ENCODE data around the gene SLC10A3. TPM values are rescaled to one million over a fixed set of nuclear protein-coding genes. Genes with fewer than 3 reads are reported as not detected.

The SLC10A3 gene
- total RNA-seq, 6 donors from 2014 or later, result 16.8 to 33.4 (median 28.7) TPM

- Histone ChIP-seq H3K36me3 (peaks cover 0 to 52% (median 20%) of the 10 kb centered on the region in 4 donors), H3K4me1 (no peaks in the 10 kb centered on the region), H3K4me3 (no peak overlapping the region), H3K27ac (no peak overlapping the region), H3K9me3 (no peaks in the 10 kb centered on the region), H3K27me3 (no peaks in the 10 kb centered on the region)
- WGBS, 2 donors, result 90% methylated on average over 2 to 22 of the region's 23 CpGs
- DNase-seq, result no peak
- TF ChIP-seq POLR2A (IDR thresholded peaks at IDR 0.05), result no peak
- no peak for ATAC-seq (ENCODE audit: low FRiP score in 2 of 2)
Measured at GRCh38 chrX:154470914-154471568, 19.4 kb downstream of the SLC10A3 start.

GRCh38 chrX:154470434-154470833 lies 20.0 kb downstream of the SLC10A3 start:
- Histone ChIP-seq H3K36me3 (peaks cover 0 to 58% (median 23%) of the 10 kb centered on the region in 4 donors), H3K4me3 (no peak overlapping the region), H3K4me1 (no peaks in the 10 kb centered on the region), H3K27ac (no peak overlapping the region), H3K9me3 (no peaks in the 10 kb centered on the region), H3K27me3 (no peaks in the 10 kb centered on the region)
- 93 to 96% methylated on average over 4 to 14 of the region's 14 CpGs for WGBS, 2 donors
- TF ChIP-seq EP300 (IDR thresholded peaks at IDR 0.05) (no peak), POLR2AphosphoS5 (IDR thresholded peaks at IDR 0.05) (no peak), POLR2A (IDR thresholded peaks at IDR 0.05) (no peak), CTCF (IDR thresholded peaks at IDR 0.05) (no peak)
- ATAC-seq (ENCODE audit: low FRiP score in 2 of 2) (no peak), DNase-seq (no peak)

GRCh38 chrX:154469880-154470279 lies 20.5 kb downstream of the SLC10A3 start:
- Histone ChIP-seq H3K4me3 (no peak overlapping the region), H3K27ac (no peak overlapping the region), H3K4me1 (no peaks in the 10 kb centered on the region), H3K27me3 (no peaks in the 10 kb centered on the region), H3K9me3 (no peaks in the 10 kb centered on the region), H3K36me3 (peaks cover 0 to 59% (median 25%) of the 10 kb centered on the region in 4 donors)
- no peak for ATAC-seq (ENCODE audit: low FRiP score in 2 of 2)
- no peak for DNase-seq
- TF ChIP-seq POLR2A (IDR thresholded peaks at IDR 0.05) (no peak), EP300 (IDR thresholded peaks at IDR 0.05) (no peak), CTCF (IDR thresholded peaks at IDR 0.05) (no peak), POLR2AphosphoS5 (IDR thresholded peaks at IDR 0.05) (no peak)
- WGBS, 2 donors, result 95% methylated on average over 8 of the region's 18 CpGs; no CpG with 5 or more reads in 1 of the 2 donors

- Histone ChIP-seq H3K36me3 (peaks cover 0 to 60% (median 28%) of the 10 kb centered on the region in 4 donors), H3K9me3 (no peaks in the 10 kb centered on the region), H3K27me3 (no peaks in the 10 kb centered on the region), H3K4me1 (no peaks in the 10 kb centered on the region), H3K27ac (no peak overlapping the region), H3K4me3 (no peak overlapping the region)
- DNase-seq, result no peak
- TF ChIP-seq POLR2A (IDR thresholded peaks at IDR 0.05), result no peak
- TF ChIP-seq CTCF (IDR thresholded peaks at IDR 0.05), result no peak
- WGBS, 2 donors, result 85% methylated on average over 9 of the region's 9 CpGs; no CpG with 5 or more reads in 1 of the 2 donors
- no peak for ATAC-seq (ENCODE audit: low FRiP score in 2 of 2)
Measured at GRCh38 chrX:154469114-154469513, 21.3 kb downstream of the SLC10A3 start.

- H3K36me3 ChIP-seq, result peaks cover 0 to 66% (median 31%) of the 10 kb centered on the region in 4 donors
- WGBS, 2 donors, result 96 to 100% methylated on average over 6 to 17 of the region's 23 CpGs
- no peaks in the 10 kb centered on the region for H3K4me1 ChIP-seq
- H3K9me3 ChIP-seq, result no peaks in the 10 kb centered on the region
- H3K27ac ChIP-seq, result no peak overlapping the region
- no peak overlapping the region for H3K4me3 ChIP-seq
- peak in 1 of 2 donors; percentile 58 for DNase-seq
- no peaks in the 10 kb centered on the region for H3K27me3 ChIP-seq
- TF ChIP-seq POLR2AphosphoS5 (IDR thresholded peaks at IDR 0.05) (no peak), EP300 (IDR thresholded peaks at IDR 0.05) (no peak), POLR2A (IDR thresholded peaks at IDR 0.05) (no peak), CTCF (IDR thresholded peaks at IDR 0.05) (no peak)
- no peak for ATAC-seq (ENCODE audit: low FRiP score in 2 of 2)
Measured at GRCh38 chrX:154468217-154468616, 22.2 kb downstream of the SLC10A3 start.

Data from upper lobe of left lung (tissue), 6 donors.